ENCODE data around the gene BRPF1. TPM values are rescaled to one million over a fixed set of nuclear protein-coding genes. Genes with fewer than 3 reads are reported as not detected.

The BRPF1 gene
- total RNA-seq, 1 experiment from 2014 or later = 23.6 TPM

GRCh38 chr3:9695345-9695744, 36.2 kb upstream of the BRPF1 start (continued):
- TF ChIP-seq POLR2A (IDR thresholded peaks at IDR 0.05; ENCODE audit: borderline replicate concordance, extremely low read depth, insufficient read depth, insufficient read length) = no peak
- TF ChIP-seq CBX3 (IDR thresholded peaks at IDR 0.05; ENCODE audit: low read depth) = no peak
- TF ChIP-seq SRF (IDR thresholded peaks at IDR 0.05; ENCODE audit: low read depth) = no peak
- TF ChIP-seq FOSL1 (IDR thresholded peaks at IDR 0.05; ENCODE audit: low read depth) = no peak
- TF ChIP-seq ATF3 (IDR thresholded peaks at IDR 0.05) = no peak
- TF ChIP-seq YY1 (IDR thresholded peaks at IDR 0.05; ENCODE audit: extremely low read depth, insufficient replicate concordance, low read depth, low read length) = no peak
- TF ChIP-seq ZNF274 (IDR thresholded peaks at IDR 0.05; ENCODE audit: low read depth, low read length) = no peak
- no peak for TF ChIP-seq MAX (IDR thresholded peaks at IDR 0.05)
- no peak for TF ChIP-seq CEBPB (IDR thresholded peaks at IDR 0.05; ENCODE audit: low read depth)

DNA sequence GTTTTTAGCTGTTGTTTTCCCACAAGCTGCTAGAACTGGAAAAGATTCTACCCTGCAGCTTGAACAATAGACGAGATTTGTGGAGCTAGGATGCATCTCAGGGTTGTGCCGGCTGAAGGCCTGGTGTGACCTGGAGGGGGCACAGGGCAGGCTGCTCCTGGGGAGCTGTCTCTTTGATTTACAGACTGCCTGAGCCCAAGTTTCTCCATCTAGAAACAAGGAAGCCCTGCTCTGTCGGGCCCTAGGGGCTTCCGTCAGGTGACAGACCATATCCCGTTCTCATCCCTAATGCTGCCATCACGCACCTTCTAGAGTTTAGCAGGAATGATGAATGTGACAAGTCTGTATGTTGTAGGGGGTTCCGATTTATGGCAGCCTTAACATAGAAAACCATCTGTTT, 35.8 kb upstream of the BRPF1 start:
- no peak for ATAC-seq
- Histone ChIP-seq H2AFZ (ENCODE audit: low read depth, low read length, poor library complexity, severe bottlenecking) (no peak overlapping the region), H4K20me1 (ENCODE audit: insufficient read depth) (no peaks in the 10 kb centered on the region), H3K27ac (ENCODE audit: low read depth, low read length) (no peak overlapping the region), H3K9me3 (ENCODE audit: control insufficient read depth in 1 of 2, insufficient read depth in 1 of 2, low read depth in 1 of 2, low read length in 2 of 2) (no peaks in the 10 kb centered on the region), H3K27me3 (ENCODE audit: insufficient read depth, low read length) (no peaks in the 10 kb centered on the region), H3K9me2 (ENCODE audit: insufficient read depth) (no peaks in the 10 kb centered on the region), H3K79me2 (ENCODE audit: insufficient read depth, low read length) (no peaks in the 10 kb centered on the region), H3K4me1 (ENCODE audit: control insufficient read depth in 1 of 2, insufficient read depth in 2 of 2, low read length in 2 of 2) (no peaks in the 10 kb centered on the region), H3K9ac (ENCODE audit: low read length) (no peak overlapping the region), H3K4me3 (replicated peaks in 1 of 2; ENCODE audit: low read depth in 1 of 2, low read length in 2 of 2) (no peak overlapping the region), H3K4me2 (ENCODE audit: low read length) (no peak overlapping the region), H3K36me3 (ENCODE audit: control insufficient read depth in 1 of 2, insufficient read depth in 2 of 2, low read length in 2 of 2) (no peaks in the 10 kb centered on the region)
- BruUV-seq (replicated peaks) = no TSS peak
- RAD21 ChIA-PET (ENCODE audit: low non-redundant PET in 1 of 2, low total read pairs in 2 of 2, uncharacterized antibody in 2 of 2, unreplicated experiment in 2 of 2) = no interaction called here
- CTCF ChIA-PET = no interaction called here
- POLR2A ChIA-PET = no interaction called here
- DNase-seq (ENCODE audit: low read depth, low spot score) = no peak
- intact Hi-C loops (cut with micrococcal nuclease) = no loop called here
- no peak for TF ChIP-seq POLR2AphosphoS5 (IDR thresholded peaks at IDR 0.05; ENCODE audit: low read depth, low read length)
